ENCODE data around the gene FPR2.
A peak's percentile ranks its signal among the peaks of the same experiment; 100 is the strongest.
"Not testable (repeated sequence)": the region's sequence is repeated elsewhere in the genome, so short reads cannot be mapped to it uniquely, and the experiment has no call there.

The FPR2 gene

GRCh38 chr19:51740356-51740755 lies 20.6 kb upstream of the FPR2 start:
- DNase-seq, result no peak

- DNase-seq, result no peak
These were observed 18.2 kb upstream of the FPR2 start for GRCh38 chr19:51742789-51743188.

DNA sequence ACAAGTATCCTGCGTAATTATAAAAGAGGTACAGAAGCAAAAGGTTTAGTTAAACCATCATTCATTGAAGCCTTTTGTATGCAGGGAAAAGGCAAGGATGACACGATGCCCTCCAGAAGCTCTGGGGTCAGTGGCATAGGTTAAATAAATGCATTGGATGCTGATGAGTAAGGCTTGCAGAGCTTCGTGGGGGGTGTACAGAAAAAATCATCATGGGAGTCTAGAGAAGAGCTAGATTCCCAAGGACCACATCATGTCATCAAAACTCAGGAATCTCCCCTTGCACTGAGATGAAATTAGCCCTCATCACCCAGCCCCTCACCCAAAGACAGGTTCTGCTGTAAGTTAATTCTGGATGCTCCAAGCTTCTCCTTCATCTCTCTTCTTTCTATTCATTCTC lies 17.6 kb upstream of the FPR2 start:
- DNase-seq, result no peak

- DNase-seq, result no peak
These were observed 14.2 kb upstream of the FPR2 start for GRCh38 chr19:51746731-51747130.

- no peak for DNase-seq
These were observed 11.0 kb upstream of the FPR2 start for GRCh38 chr19:51749979-51750378.

DNA sequence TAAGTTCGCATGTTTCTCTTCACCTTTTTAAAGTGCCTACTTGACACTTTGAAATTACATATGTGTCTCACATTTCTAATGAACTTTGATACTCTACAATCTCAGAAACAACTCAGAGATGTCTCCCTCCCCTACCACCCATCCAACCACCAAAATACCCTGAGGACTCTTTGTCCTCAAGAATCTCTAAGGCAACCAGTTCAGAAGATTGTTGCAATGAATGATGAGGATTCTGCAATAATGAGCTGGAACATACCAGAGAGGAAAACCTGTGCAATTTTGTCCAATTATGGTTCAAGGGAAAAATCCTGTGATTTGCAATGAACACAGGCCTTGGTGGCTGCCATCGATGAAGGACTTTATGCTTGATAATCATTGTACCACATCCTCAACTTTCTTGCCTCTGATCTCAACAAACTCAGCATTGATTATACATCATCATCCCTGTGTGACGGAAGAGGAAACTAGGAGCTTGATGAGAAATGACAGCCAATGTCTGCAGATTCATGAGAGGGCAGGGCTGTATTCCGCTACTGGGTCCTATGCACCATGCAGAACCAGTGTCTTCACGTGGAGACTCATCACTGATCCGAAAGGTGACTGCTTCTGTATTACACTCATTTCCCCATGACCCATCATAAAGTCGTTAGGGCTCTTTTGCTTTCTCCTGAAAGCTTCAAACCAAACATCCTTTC lies 10.4 kb upstream of the FPR2 start:
- DNase-seq, result no peak

DNA sequence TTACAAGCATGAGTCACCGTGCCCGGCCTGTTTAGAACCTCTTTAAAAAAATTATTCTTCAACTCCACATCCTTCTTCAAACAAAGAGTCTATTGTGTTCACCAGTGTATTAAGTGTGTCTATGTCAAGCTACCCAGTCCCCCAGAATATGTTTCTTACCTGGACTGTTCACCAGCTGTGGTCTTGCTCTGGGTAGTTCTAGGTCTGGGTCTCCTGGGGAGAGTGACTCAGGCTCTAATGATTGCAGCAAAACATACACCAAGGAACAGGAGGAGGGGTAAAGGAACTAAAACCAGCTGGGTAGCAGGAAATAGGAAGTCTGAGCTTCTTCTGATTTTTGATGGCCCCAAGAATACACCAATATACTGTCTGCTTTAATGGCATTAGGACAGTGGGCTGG lies 9.3 kb upstream of the FPR2 start, which contains the start of gene FPR1:
Gene FPR1 (minus strand): TSS at position 224 of the 400 bp plus-strand sequence. CDS start 4,884 bp downstream, outside the sequence.
- DNase-seq, result no peak

- DNase-seq, result no peak
These were observed 6.9 kb upstream of the FPR2 start for GRCh38 chr19:51754109-51754508.

GRCh38 chr19:51754770-51755169 lies 6.2 kb upstream of the FPR2 start:
- DNase-seq, result no peak

GRCh38 chr19:51755571-51755970 lies 5.4 kb upstream of the FPR2 start:
- no peak for DNase-seq

GRCh38 chr19:51761696-51762095 lies 716 bp downstream of the FPR2 start:
- no peak for DNase-seq

- no peak for DNase-seq
These were observed 4.1 kb downstream of the FPR2 start for GRCh38 chr19:51765086-51765485.

- DNase-seq, result no peak
These were observed 5.5 kb downstream of the FPR2 start for GRCh38 chr19:51766461-51766860.

- DNase-seq, result peak; percentile 7
These were observed 10.6 kb downstream of the FPR2 start for GRCh38 chr19:51771376-51772130.

- no peak for DNase-seq
These were observed 12.0 kb downstream of the FPR2 start for GRCh38 chr19:51772977-51773376.

DNA sequence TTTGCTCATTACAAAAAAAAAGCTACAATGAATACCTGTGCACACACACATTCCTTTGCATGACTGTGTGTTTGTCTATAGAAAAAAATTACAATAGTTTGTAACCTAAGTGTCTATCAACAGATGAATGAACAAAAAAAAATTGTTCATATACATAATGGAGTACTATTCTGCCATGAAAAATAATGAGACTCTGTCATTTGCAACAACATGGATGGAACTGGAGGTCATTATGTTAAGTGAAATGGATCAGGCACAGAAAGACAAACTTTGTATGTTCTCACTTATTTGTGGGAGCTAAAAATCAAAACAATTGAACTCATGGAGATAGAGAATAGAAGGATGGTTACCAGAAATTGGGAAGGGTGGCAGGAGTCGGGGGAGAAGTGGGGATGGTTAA lies 15.6 kb downstream of the FPR2 start:
- not testable (repeated sequence) for DNase-seq

DNA sequence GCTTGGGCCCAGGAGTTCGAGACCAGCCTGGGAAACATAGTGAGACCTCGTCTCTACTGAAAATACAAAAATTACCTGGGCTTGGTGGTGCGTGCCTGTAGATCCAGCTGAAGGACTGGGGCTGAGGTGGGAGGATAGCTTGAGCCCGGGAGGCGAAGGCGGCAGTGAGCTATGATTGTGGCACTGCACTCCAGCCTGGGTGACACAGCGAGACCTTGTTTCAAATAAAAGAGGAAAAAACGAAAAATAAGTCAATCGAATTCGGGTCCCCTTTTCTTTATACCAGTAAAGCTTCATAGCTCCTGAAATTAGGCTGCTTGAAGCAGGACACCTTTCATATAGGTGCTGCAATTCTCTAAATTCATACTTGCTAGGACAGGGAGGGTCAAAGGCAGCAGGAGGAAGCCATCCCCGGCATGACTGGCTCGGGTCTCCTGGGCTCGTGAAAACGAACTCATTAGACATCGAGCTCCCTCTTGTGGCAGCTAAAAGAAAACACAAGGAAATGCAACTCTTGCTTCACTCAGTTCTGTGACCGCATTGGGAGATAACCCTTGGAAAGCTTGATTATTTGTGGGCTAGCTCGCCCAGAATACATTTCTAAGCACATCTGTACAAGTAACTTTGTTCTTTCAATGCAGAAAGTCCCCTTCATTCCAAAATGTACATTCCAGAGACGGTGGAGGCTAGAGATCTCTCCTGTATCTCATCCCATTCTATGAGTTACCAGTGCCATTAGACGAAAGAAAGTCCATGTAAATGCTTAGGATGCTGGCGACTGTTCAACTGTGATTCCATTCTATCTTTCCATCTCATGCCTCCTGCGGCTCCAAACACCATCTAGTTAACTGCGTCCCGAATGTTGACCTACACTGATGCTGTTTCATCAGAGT lies 16.8 kb downstream of the FPR2 start:
- peak; percentile 50 for DNase-seq

DNA sequence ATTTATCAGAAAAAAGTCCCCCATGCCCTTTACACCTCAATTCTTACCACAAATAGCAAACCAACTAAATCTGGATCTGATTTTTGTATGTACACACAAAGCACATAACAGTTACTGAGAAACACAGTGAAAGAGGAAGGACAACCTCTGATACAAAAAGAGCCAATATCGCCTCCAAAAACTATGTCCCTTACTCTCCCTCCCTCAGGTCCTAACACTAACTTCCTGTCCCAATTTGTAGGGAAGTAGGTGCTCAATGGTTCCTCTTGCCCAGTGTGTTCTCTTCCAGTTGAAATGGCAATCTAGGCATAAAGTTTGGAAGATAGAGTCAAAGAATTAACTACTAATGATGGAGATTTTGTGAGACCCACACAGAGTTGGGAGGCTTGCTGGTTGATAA lies 18.2 kb downstream of the FPR2 start:
- no peak for DNase-seq

GRCh38 chr19:51779703-51780102 lies 18.7 kb downstream of the FPR2 start:
- DNase-seq, result no peak

DNA sequence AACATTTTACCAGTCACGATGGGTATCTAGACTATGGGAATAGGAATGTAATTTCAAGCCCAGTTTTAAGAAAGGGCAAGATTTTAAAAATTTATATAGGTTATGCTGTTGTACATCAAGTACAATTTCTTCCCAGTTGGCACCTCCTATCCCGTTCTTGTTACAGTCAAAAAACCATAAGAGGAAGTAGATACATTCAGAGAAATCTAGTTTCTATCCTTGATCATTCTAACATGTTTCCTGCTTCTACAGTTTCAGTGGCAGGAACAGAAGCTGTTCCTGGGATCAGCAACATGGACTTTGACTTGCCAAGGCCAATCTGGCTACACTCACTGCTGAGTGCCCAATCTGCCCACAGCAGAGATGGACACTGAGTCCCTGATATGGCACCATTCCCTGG lies 19.3 kb downstream of the FPR2 start:
- DNase-seq, result no peak

- DNase-seq, result no peak
These were observed 21.0 kb downstream of the FPR2 start for GRCh38 chr19:51781999-51782398.

GRCh38 chr19:51783372-51783771 lies 22.4 kb downstream of the FPR2 start:
- DNase-seq, result peak; percentile 14

DNA sequence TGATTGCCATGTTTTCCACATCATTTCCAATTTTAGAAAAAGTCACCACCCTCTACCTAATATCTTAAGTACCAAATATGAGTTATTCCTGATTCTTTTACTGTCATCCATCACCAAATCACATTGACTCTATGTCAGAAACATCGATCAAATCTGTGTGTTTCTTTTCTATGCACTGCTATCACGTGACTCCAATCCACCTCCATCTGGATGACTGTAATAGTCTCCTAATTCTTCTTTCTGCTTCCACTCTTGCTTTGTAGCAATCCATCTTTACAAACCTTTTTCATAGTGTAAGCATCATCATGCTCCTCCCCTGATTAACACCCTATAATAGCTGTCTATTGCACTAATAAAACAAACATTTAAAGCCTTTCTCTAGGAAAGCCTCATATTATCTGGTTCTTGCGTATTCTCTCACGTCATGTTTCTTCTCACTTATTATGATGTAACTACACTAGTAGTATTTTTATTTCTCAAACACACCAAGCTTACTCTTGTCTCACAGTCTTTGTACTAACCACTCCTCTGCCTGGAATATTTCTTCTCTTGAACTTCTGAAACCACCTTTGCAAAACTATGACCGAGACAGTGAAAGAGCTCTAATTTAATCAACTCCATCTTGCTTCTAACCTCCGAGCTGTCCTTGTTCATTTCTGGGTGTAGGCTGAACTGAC lies 23.3 kb downstream of the FPR2 start:
- DNase-seq, result no peak

All from CD4-positive, alpha-beta T cell treated with Interleukin-17A for 1 hour (primary cell).